Parathyroid adenoma (tissue), 2 donors: ENCODE measurements around the gene ANKRD44.

Experiments used
- H2AFZ ChIP-seq: fragments of 300-600 bp; sonication (generic); one replicate; pipeline ENCODE4 v1.7.0; 2017; ENCODE audit warnings: antibody characterized with exemption, mild to moderate bottlenecking
- H3K27ac ChIP-seq: fragments of 300-600 bp; sonication (generic); one replicate; pipeline ENCODE4 v1.7.0; 2017
- H3K27me3 ChIP-seq: fragments of 300-600 bp; sonication (generic); one replicate; pipeline ENCODE4 v1.7.0; 2017; ENCODE audit warnings: low read length; ENCODE audit not compliant: control insufficient read depth, insufficient read depth
- H3K36me3 ChIP-seq: fragments of 300-600 bp; sonication (generic); one replicate; pipeline ENCODE4 v1.7.0; 2017; ENCODE audit warnings: low read length; ENCODE audit not compliant: control insufficient read depth, insufficient read depth
- H3K4me1 ChIP-seq: fragments of 300-600 bp; sonication (generic); one replicate; pipeline ENCODE4 v1.7.0; 2017; ENCODE audit warnings: control low read depth
- H3K4me2 ChIP-seq: fragments of 300-600 bp; sonication (generic); one replicate; pipeline ENCODE4 v1.7.0; 2017; ENCODE audit warnings: low read length
- H3K4me3 ChIP-seq: fragments of 300-600 bp; sonication (generic); one replicate; pipeline ENCODE4 v1.7.0; 2017; ENCODE audit warnings: low read depth, low read length
- H3K79me2 ChIP-seq: fragments of 300-600 bp; sonication (generic); one replicate; pipeline ENCODE4 v1.7.0; 2017; ENCODE audit warnings: control low read depth
- H3K9ac ChIP-seq: fragments of 300-600 bp; sonication (generic); one replicate; pipeline ENCODE4 v1.7.0; 2017; ENCODE audit warnings: mild to moderate bottlenecking
- H3K9me3 ChIP-seq: fragments of 300-600 bp; sonication (generic); one replicate; pipeline ENCODE4 v1.7.0; 2017; ENCODE audit warnings: low read length; ENCODE audit not compliant: control insufficient read depth
- CTCF ChIP-seq: fragments of 300-600 bp; sonication (generic); IDR thresholded peaks from one replicate; pipeline ENCODE4 v1.7.0; 2017; ENCODE audit warnings: antibody characterized with exemption, mild to moderate bottlenecking
- donor health status: primary hyperparathyroidism.

ANKRD44 gene

GRCh38 chr2:197306024-197306695 is 4.4 kb downstream of the ANKRD44 start:
- Histone ChIP-seq H3K4me3 (no peak overlapping the region), H3K36me3 (no peaks in the 10 kb centered on the region), H3K4me1 (peaks cover 4% of the 10 kb centered on the region)

GRCh38 chr2:197304556-197305011 is 6.0 kb downstream of the ANKRD44 start:
- H3K27ac ChIP-seq, result no peak overlapping the region
- H3K27me3 ChIP-seq, result no peaks in the 10 kb centered on the region
- H2AFZ ChIP-seq, result no peak overlapping the region
- no peak overlapping the region for H3K9ac ChIP-seq
- no peak overlapping the region for H3K4me2 ChIP-seq
- H3K36me3 ChIP-seq, result no peaks in the 10 kb centered on the region
- no peak overlapping the region for H3K4me3 ChIP-seq
- peaks cover 3% of the 10 kb centered on the region for H3K4me1 ChIP-seq
- H3K79me2 ChIP-seq, result peaks cover 4% of the 10 kb centered on the region
- no peak for TF ChIP-seq CTCF
- H3K9me3 ChIP-seq, result no peaks in the 10 kb centered on the region

More at GRCh38 chr2:197306024-197306695, 4.4 kb downstream of the ANKRD44 start:
- Histone ChIP-seq H3K4me2 (no peak overlapping the region), H3K9me3 (no peaks in the 10 kb centered on the region), H3K27ac (no peak overlapping the region), H3K79me2 (peaks cover under 1% of the 10 kb centered on the region), H3K27me3 (no peaks in the 10 kb centered on the region), H3K9ac (no peak overlapping the region), H2AFZ (no peak overlapping the region)
- TF ChIP-seq CTCF, result no peak

- no peaks in the 10 kb centered on the region for H3K9me3 ChIP-seq
- no peak overlapping the region for H3K4me2 ChIP-seq
- no peak overlapping the region for H2AFZ ChIP-seq
- H3K27me3 ChIP-seq, result no peaks in the 10 kb centered on the region
- no peak for TF ChIP-seq CTCF
- H3K36me3 ChIP-seq, result no peaks in the 10 kb centered on the region
- no peak overlapping the region for H3K9ac ChIP-seq
- no peak overlapping the region for H3K4me3 ChIP-seq
- H3K4me1 ChIP-seq, result no peaks in the 10 kb centered on the region
- no peak overlapping the region for H3K27ac ChIP-seq
- H3K79me2 ChIP-seq, result peaks cover 4% of the 10 kb centered on the region
Observed at GRCh38 chr2:197300139-197300538, 10.4 kb downstream of the ANKRD44 start.

- Histone ChIP-seq H3K4me2 (no peak overlapping the region), H3K4me1 (no peaks in the 10 kb centered on the region), H3K27me3 (no peaks in the 10 kb centered on the region), H3K36me3 (no peaks in the 10 kb centered on the region), H3K4me3 (no peak overlapping the region), H3K9me3 (no peaks in the 10 kb centered on the region), H3K9ac (no peak overlapping the region), H2AFZ (no peak overlapping the region), H3K79me2 (peaks cover 4% of the 10 kb centered on the region), H3K27ac (no peak overlapping the region)
- no peak for TF ChIP-seq CTCF
Observed at GRCh38 chr2:197298609-197299008, 12.0 kb downstream of the ANKRD44 start.

- no peak overlapping the region for H3K9ac ChIP-seq
- H3K36me3 ChIP-seq, result no peaks in the 10 kb centered on the region
- H3K4me3 ChIP-seq, result no peak overlapping the region
- H2AFZ ChIP-seq, result no peak overlapping the region
- H3K4me1 ChIP-seq, result no peaks in the 10 kb centered on the region
- no peaks in the 10 kb centered on the region for H3K9me3 ChIP-seq
- H3K27me3 ChIP-seq, result no peaks in the 10 kb centered on the region
- no peak for TF ChIP-seq CTCF
- H3K27ac ChIP-seq, result no peak overlapping the region
- no peak overlapping the region for H3K4me2 ChIP-seq
- peaks cover 4% of the 10 kb centered on the region for H3K79me2 ChIP-seq
Observed at GRCh38 chr2:197297772-197298318, 12.7 kb downstream of the ANKRD44 start.
